Suppressor macrophage (primary cell): ENCODE data around the gene SYN1.
A peak's percentile ranks its signal among the peaks of the same experiment; 100 is the strongest.

Experiments used
- DNase-seq, 4 experiments: peaks; one replicate each; pipeline ENCODE4 v3.0.0-alpha.2; 2020 to 2022

SYN1 gene

DNA sequence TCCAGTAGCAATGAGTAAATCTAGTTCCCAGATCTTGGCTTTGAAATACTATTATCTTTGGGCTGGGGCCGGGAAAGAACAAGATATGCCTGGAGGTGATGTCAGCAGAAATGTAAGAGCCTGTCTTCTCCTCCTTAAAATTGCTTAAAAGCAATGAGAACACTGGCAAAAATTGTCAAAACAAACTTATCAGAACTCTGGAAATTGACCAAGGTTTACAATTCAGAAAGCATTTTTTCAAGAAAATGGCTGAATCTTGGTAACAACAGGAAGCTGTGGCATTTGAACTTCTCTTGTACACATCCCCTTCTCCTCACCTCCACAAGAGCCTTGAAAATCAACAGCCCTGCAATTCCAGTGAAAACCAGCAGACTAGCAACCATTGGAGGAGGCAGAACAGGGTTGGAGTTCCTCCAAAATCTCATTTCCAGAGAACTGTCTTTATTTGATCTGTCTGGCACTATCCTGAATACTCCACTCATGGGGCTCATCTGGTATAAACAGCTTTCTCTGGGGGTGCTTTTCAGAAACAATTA is 23.9 kb downstream of the SYN1 start:
- DNase-seq = no peak

DNA sequence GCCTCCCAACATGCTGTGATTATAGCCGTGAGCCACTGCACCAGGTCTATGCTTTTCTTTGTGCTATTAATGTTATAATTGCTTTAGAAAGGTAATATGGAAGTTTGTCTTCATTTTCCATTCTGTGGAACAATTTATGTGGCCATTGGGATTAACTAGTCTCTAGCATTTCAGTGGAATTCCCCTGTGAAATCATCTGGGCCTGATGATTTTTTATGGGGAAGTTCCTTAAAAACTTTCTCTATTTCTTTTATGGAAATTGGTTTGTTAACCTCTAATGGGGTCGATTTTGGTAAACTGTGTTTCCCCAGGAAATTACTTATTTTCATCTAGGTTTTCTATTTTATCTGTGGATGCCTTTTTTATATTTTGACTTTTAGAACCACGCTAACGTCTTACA is 26.1 kb downstream of the SYN1 start:
- peak in 1 of 4 experiments; percentile 39 for DNase-seq

DNA sequence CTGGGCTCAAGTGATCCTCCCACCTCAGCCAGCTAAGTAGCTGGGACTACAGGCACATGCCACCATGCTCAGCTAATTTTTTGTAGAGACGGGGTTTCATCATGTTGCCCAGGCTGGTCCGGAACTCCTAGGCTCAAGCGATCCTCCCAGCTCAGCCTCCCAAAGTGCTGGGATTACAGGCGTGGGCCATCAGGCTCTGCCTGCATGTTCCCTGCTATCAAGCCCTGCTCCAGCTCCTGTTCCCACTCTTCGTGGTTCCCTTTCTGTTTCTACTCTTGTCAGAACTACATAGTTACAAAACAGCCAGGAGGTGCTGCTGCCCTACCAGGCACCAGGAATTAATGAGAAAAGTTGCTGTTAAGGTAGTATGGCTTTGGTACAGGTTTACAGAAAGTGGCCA is 28.7 kb downstream of the SYN1 start:
- peak in 1 of 4 experiments; percentile 36 for DNase-seq

DNA sequence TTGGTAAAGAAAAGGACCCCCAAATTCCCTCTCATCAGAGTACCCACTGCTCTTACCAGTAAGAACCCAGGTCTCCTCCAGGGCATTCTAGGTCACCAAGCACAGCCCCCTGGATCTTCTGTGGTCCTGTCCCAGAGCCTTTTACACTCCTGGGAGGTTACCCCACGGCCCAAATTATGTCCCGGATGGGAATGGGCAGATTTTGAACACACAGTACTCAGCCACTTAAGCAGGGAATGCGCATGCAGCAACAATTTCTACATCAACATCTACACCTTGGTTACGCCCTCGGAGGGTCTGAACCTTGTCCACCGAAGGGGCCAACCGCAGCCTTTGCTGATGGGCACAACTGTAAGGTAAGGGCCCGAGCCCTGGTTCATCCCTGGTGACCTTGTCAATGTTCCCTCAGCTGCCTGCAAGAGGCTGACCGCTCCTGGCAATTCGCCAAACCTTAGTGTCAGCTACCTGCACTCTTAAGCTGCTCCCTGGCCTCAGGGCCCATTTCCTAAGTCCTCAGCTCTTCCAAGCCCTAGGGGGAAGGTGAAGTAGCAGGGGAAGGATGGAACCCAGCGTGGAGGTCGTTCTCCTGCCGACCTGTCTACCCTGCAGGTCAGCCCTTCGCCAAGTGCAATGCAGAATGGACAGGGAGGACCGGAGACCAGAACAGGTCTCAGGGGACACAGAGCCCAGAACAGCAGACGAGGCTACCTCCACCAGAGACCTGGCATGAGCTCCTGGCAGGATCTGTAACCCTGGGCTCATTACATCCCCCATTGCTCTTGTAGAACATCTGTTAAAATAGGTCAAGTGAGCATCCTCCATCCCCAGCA is 31.5 kb downstream of the SYN1 start:
- no peak for DNase-seq

DNA sequence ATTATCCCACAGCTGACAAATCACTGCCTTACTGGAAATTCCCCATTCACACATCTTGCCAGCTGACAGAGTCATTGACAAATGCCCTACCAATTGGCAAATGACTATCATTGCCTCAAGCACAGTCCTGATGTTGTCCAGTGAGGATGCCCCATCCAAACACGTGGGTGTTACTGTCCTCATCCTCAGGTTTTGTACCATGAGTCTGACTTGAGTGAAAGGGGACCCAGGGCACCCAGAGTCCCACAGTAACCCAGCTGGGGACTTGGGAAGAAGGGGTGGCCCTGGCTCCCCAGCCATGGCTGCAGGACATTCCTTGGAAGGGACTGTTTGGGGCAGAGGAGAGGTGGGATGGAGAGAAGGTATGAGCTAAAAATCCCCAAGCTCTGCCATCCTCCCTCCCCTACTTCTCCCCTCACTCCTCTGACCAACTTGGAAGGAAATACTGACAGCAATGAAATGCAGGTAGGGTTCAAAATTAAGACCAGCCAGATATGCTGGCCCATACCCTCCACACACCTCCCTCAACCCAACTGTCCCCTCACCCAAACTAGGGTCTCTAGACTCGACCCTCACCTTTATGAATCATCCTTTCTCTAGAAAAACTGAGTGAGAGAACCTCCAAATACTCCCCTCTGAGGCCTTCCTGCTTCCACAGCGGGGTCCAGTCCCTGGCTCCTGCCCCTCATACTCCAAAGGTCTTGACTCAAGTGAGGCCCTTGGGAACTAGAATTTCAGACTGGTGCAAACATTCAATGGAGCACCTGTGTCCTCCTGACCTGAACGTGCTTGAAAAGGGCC is 32.4 kb downstream of the SYN1 start:
- peak in 1 of 4 experiments; percentile 39 for DNase-seq

DNA sequence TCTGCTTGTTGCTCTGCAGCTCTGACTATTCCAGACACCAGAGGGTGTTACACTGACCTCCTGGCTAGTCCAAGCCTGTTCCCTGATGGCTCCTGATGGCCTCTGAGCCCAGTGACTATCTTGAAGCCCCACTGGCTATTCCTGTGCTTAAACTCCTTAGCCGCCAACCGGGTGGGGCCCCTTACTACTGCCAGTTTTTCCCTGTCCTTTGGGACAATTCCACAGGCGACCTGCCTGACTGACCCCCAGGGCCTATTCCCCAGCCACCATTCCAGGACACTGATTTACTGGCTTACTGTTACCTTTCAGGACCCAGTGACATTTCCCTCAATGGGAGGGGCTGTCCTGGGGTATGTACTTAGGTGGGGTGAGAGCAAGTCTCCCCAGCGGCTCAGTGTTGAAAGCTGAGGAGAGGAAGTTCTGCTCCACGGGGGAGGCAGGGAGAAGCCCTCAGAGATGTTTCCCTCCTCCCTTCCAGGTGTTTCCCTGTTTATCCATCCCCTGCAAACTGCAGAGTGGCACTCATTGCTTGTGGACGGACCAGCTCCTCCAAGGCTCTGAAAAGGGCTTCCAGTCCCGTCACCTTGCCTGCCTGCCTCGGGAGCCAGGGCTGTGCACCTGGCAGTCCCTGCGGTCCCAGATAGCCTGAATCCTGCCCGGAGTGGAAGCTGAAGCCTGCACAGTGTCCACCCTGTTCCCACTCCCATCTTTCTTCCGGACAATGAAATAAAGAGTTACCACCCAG is 33.4 kb downstream of the SYN1 start:
- DNase-seq = no peak

DNA sequence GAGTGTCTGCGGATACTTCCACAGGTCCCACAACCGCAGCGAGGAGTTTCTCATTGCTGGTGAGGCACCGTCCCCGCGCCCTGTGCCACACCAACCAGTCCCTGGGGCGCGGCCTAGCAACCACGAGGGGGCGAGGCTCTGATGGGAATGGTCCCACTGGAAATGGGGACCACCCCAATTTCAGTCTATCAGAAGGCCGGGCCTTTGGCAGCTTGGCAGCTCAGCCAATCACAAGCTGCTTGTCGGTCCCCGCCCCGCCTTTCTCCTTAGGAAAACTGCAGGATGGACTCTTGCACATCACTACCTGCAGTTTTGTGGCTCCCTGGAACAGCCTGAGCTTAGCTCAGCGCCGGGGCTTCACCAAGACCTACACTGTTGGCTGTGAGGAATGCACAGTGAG is 34.4 kb downstream of the SYN1 start:
- DNase-seq = no peak

DNA sequence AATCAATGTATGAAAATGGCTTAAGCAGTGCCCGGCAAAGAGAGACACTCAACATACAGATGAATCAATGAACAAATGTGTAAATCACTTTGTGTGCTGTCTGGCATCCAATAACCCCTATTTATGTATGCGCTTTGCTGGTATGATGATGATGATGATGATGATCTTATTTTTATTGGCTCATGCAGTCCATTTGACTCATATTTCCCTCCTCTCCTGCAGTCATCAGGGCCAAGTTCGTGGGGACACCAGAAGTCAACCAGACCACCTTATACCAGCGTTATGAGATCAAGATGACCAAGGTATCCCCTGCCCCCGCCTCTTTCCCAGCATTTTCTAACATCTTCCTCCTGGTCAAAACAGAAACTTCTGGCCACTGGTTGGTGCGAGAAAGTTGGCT is 34.9 kb downstream of the SYN1 start:
- no peak for DNase-seq

DNA sequence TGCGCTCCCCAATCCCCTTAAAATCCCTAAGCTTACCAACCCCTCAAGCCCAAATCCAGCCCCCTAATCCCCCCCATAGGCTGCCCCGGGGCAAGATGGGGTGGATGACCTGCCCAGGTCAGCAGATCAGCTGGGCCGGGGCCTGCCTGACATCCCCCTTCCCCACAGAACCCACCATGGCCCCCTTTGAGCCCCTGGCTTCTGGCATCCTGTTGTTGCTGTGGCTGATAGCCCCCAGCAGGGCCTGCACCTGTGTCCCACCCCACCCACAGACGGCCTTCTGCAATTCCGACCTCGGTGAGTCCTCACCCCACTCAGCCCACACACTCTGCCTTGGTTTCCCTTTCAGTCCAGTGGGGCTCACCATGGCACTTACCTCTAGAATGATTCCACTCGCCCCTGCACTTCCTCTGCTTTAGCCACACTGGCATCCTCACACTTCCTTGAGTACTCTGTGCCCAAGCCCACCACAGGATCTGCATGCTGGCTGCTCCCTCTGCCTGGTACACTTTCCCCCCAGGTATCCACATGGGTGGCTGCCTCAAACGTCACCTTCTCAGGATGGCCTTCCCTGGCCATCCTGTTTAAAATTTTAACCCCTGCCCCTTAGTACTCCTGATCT is 36.3 kb downstream of the SYN1 start:
- DNase-seq = no peak

DNA sequence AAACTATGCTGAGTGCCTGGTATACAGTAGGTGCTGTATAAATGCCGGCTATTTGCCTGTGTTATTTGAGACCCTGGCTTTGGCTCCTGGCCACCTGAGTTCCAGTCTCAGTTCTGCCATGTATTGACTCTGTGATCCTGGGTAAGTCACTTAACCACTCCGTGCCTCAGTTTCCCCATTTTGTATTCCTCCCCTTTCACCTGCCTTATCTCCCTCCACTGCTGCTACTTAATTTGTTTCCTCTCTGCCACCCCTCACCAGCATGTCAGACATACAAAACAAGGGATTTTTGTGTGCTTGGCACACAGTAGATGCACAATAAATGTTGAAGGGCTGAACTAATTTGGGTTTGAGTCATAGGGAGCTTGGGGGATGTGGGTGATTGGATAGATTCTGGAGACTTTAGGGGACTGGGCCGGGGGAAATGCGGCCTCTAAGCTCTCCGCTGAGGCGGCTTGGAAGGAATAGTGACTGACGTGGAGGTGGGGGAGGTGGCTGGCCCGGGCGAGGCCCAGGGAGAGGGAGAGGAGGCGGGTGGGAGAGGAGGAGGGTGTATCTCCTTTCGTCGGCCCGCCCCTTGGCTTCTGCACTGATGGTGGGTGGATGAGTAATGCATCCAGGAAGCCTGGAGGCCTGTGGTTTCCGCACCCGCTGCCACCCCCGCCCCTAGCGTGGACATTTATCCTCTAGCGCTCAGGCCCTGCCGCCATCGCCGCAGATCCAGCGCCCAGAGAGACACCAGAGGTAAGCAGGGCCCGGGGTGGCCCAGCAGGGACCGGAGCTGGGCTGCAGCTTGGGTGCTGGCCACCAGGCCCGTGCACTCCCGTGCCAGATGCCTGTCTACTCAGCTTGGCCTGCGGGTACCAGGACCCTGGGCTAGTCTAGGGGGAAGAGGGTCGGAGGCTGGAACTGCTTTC is 37.7 kb downstream of the SYN1 start, which contains the start of gene TIMP1:
Gene TIMP1, plus strand, starts transcription at position 706 of the 917 bp plus-strand sequence. CDS start 980 bp downstream, outside the sequence.
- peak; percentile 88 to 93 (median 91) for DNase-seq

DNA sequence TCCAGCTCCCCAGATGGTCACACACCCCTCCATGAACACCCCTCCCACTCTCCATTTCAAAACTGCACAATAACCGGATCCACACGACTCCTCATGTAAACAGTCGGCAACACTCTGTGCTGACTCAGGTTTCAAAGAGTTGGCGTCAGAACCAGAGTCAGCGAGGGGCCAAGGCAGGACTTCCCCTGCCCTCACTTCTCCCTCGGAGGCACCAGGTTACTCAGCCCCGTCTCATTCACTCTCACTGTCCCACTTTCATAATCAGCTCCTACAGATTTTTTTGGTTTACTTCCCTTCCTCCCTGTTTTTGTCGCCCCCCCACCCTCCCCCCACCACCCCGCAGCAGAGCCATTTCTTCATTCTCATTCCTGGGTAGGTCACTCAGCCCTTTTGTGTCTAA is 40.1 kb downstream of the SYN1 start:
- DNase-seq = peak; percentile 86 to 95 (median 90)

DNA sequence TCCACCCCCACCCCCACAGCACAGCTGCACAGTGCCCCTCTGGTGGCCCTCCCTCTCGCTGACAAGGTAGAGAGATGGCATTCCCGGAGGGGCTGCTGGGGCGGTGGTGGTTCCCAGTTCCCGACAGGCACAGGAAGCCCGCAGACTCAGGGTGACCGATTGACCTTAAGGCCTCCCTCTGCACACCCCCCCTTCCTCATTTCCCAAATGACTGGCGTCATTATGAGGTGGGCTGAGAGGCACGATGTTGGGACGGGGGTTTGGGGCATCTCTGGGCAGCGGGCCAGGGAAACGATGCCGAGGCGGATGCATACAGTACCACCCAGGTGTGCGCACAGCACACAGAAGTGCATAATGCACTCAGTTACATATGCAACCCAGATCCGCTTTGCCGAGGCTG is 41.0 kb downstream of the SYN1 start:
- peak; percentile 53 to 76 (median 70) for DNase-seq

DNA sequence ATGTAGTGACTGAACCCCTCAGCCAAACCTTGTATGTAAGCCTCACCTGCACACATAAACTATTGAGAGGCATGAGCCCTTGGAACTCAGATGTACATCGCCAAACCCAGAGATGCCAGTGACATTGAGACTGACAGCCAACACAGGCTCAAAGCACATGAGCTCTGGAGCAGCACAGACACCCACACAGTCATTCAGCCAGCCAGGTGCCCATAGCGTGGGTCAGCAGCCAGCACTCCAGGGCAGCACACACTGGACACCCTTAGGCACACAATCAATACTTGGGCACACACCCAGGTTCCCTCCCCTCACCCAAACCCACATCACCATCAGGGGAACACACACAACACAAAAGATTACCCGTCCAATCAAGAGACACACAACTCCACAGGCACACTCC is 41.8 kb downstream of the SYN1 start:
- DNase-seq = no peak

DNA sequence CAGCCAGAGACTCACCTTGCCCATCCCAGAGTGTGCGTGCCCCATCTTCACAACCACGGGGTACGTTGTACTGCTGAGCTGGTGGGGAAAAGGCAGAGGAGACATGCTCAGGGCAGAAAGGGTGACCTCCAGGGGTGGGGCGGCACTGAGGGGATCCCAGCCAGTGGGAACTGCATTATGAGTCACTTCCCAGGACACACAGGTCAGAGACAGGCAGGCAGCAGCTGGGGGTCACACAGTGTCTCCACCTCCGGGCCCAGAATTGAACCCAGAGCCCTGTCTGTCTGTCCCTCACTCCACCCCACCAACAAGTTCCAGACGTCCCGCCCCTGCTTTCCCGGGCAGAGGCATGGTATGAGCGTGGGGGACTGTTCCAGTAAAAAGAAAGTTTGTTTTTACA is 42.2 kb downstream of the SYN1 start:
- no peak for DNase-seq

DNA sequence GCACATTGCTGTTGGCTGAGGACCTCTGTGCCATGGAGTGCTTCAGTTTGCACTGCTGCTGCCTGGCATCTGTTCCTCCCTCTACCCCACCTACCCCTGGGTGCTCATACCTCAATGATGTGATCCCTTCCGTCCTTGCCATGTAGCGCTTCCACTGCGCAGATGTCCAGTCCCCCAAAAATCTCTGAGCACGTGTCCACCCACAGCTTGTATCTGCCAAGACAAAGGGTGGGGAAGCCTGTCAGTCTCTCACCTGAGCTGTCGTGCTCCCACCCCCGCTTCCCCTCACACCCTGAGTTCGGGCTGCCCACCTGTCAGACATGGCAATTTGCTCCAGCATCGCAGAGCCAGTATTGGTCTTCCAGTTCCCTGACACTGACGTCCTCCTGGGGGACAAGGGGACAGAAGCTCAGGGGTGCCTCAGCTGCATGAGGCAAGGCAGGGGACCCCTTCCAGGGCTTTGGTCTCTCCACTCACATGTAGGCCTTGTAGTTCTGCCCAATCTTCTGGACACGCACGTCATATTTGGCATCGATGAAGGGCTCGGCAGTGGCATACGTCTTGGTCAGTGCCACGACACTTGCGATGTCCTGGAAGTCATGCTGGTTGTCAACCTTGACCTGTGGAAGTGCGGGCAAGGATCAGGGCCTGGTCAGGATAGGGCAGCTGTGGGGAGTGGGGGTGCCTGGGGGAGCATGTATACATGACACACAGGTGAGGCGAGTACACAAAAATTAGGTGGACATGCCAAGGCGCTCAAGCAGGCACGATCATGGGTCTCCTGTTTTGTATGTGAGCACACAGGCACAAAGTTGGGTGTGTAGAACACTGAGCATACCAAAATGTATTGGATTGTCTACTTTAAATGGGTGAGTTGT is 43.4 kb downstream of the SYN1 start:
- DNase-seq = no peak

DNA sequence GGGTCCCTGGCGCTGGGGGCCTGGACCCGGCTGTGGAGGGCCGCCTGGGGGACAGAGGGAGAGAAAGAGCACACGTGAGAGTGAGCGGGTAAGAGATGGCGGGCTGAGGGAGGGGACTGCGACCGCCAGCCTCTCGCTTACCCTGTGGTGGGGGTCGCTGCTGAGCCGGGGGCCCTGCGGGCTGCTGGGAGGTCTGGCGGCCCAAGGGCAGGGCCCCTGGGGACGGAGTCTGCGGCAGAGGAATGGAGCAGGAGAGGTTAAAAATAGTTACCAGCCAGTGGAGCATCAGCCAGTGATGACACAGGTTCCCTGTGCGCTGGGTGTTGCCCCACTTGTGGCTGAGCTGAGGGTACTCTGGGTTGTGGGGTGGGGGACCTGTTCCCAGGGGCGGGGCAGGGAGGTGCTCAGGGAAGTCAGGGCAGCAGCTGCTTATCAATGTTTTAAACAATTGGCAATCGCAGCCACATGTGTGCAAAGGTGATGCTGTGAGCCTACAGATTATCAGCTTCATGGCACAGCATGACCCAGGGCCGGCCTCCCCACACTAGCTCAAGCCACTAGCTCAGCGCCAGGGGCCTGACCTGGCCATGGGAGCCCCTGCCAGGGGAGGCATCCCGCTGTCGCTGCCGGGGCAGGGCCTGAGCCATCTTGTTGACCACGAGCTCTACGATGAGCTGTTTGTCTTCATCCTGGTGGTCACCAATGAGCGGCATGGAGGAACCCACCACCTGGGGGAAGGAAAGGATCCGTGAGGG is 44.9 kb downstream of the SYN1 start:
- no peak for DNase-seq

DNA sequence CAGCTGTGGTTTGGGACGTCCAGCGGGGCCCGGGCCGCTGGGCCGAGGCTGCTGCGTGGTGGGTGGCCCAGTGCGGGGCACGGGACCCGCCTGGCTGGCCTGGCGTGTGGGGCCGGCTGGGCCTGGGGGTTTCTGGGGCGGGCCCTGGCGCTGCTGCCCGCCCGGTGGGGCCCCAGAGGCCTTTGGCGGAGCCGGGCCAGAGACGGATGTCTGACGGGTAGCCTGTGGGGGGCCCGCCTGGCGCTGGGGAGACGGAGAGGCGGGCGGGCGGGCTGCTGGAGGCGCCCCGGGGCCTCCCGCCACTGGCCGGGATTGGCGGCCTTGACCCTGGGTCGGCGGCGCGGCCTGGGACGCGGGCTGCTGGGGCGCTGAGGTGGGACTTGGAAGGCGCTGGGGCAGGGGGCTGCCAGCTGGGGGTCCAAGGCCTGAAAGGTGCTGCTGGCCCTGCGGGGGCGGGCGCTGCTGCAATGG is 45.5 kb downstream of the SYN1 start:
- no peak for DNase-seq

DNA sequence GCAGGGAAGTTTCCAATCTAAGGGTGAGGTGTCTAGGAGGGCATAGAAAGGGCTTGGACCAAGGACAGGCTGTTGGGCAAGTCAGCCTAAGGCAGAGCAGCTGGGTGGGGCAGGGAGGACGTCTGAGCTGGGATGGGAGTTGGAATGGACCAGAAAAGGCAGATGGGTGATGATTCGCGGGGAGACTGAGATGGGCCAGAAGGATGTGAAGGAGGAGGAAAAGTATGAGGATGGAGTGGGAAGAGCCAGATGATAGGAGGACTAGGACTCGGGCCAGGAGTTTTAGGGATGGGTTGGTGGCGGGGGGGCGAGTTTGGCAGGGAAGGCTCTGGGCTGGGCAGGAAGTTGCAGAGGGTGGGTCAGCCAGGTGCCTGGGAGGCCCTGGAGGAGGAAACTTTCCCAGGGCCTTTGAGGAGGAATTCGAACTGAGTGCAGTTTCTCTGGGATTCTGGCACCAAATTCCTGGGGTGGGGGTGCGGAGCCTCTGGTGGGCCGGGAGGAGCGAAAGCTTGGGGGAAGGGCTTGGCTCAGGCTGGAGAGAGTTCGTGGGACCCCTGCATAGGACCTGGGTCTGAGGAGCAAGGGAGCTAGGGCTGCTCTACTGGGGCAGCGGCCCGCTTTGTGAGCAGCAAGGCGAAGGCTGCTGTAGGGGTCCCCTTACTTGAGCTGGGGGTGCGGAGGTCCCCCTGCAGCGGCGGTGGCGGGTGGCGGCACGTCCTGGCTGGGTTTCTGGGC is 46.1 kb downstream of the SYN1 start:
- no peak for DNase-seq
